H1 (cell line): ENCODE data around the gene CHMP4A.

Experiments
- CTCF ChIP-seq, 3 experiments: IDR thresholded peaks; 1 replicate in 2 of 3; 2 replicates in 1 of 3; pipeline versions ENCODE4 v1.5.1 to v1.6.1; 2011; ENCODE audit warnings: low read length in 3 of 3, mild to moderate bottlenecking in 3 of 3, inconsistent platforms in 2 of 3, low read depth in 1 of 3, moderate library complexity in 1 of 3; ENCODE audit not compliant: insufficient read depth in 1 of 3; ENCODE audit errors: control extremely low read depth in 1 of 3
- EP300 ChIP-seq, 2 experiments: IDR thresholded peaks; 1 replicate in 1 of 2; 2 replicates in 1 of 2; pipeline ENCODE4 v1.6.1; 2011 to 2012; ENCODE audit warnings: low read depth in 2 of 2, low read length in 2 of 2, mild to moderate bottlenecking in 2 of 2, borderline replicate concordance in 1 of 2, inconsistent platforms in 1 of 2, moderate library complexity in 1 of 2
- RAD21 ChIP-seq, 2 experiments: IDR thresholded peaks in 1 of 2; conservative IDR thresholded peaks in 1 of 2; 2 replicates each; pipeline ENCODE4 v1.6.1; 2011; ENCODE audit warnings: low read depth in 2 of 2, low read length in 2 of 2, improper control_type of control experiment in 1 of 2, inconsistent platforms in 1 of 2, mild to moderate bottlenecking in 1 of 2, moderate library complexity in 1 of 2
- RXRA ChIP-seq: IDR thresholded peaks from 2 replicates; pipeline ENCODE4 v1.6.1; 2011; ENCODE audit warnings: low read depth, mild to moderate bottlenecking, low read length, moderate library complexity; ENCODE audit not compliant: insufficient read depth
- SP2 ChIP-seq: IDR thresholded peaks from 2 replicates; pipeline ENCODE4 v1.6.1; 2012; ENCODE audit warnings: mild to moderate bottlenecking, low read length, inconsistent platforms

- TF ChIP-seq CTCF (IDR thresholded peaks at IDR 0.05; ENCODE audit: control extremely low read depth in 1 of 3, insufficient read depth in 1 of 3, low read depth in 1 of 3, low read length in 3 of 3): no peak
- TF ChIP-seq RXRA: no peak
- no peak for TF ChIP-seq RAD21 (IDR thresholded peaks at IDR 0.05 in 1 of 2, conservative IDR thresholded peaks at IDR 0.05 in 1 of 2; ENCODE audit: low read depth in 2 of 2, low read length in 2 of 2)
- no peak for TF ChIP-seq EP300 (IDR thresholded peaks at IDR 0.05; ENCODE audit: borderline replicate concordance in 1 of 2, low read depth in 2 of 2, low read length in 2 of 2)
- no peak for TF ChIP-seq SP2
These were observed 36.7 kb downstream of the CHMP4A start for GRCh38 chr14:24176599-24176998.
